SK-N-SH (cell line): ENCODE data around the gene AGT. TPM values are rescaled to one million over a fixed set of nuclear protein-coding genes. Genes with fewer than 3 reads are reported as not detected.

ENCODE experiments used
- CTCF ChIA-PET: fragments of 300-600, 350-600 bp; formaldehyde crosslinking; extraction: SDS; loops from one replicate; lab custom pipeline; 2021; lab: Yijun Ruan, JAX
- POLR2A ChIA-PET: fragments of 350-600 bp; sonication (Branson Sonifier 250); formaldehyde crosslinking; extraction: SDS; loops from one replicate; lab custom pipeline; 2020; ENCODE audit warnings: antibody characterized with exemption, inconsistent platforms; lab: Yijun Ruan, JAX
- DNase-seq: peaks from one replicate; pipeline ENCODE4 v3.0.0; 2012
- H2AFZ ChIP-seq: fragments of 200-600 bp; sonication (generic); 2 replicates; pipeline ENCODE4 v1.8.1; 2016; ENCODE audit warnings: antibody characterized with exemption, mild to moderate bottlenecking, low read depth
- H3F3A ChIP-seq: fragments of 200-600 bp; sonication (generic); replicated peaks from 2 replicates; pipeline ENCODE3; 2016; ENCODE audit warnings: antibody characterized with exemption, mild to moderate bottlenecking; ENCODE audit not compliant: insufficient read depth
- H3K27ac ChIP-seq, 2 experiments: fragments of 200-500 bp in 1 of 2; fragments of 200-600 bp in 1 of 2; sonication (Bioruptor generic) in 1 of 2; sonication (generic), shearing (Covaris generic) in 1 of 2; 2 replicates each; pipeline versions ENCODE4 v1.5.1 to v1.6.1; 2014 to 2016; ENCODE audit warnings: low read depth in 2 of 2, inconsistent platforms in 1 of 2, low read length in 1 of 2, mild to moderate bottlenecking in 1 of 2, mixed read lengths in 1 of 2
- H3K27me3 ChIP-seq: fragments of 200-600 bp; sonication (generic), shearing (Covaris generic); 2 replicates; pipeline ENCODE4 v1.6.1; 2016; ENCODE audit warnings: mixed run types; ENCODE audit not compliant: insufficient read depth
- H3K36me3 ChIP-seq, 2 experiments: fragments of 200-500 bp in 1 of 2; fragments of 200-600 bp in 1 of 2; sonication (Bioruptor generic) in 1 of 2; sonication (generic) in 1 of 2; replicated peaks in 1 of 2; 2 replicates each; pipeline versions ENCODE3 to v1.5.1; 2014 to 2016; ENCODE audit warnings: low read length in 1 of 2, mild to moderate bottlenecking in 1 of 2; ENCODE audit not compliant: insufficient read depth in 2 of 2, control insufficient read depth in 1 of 2
- H3K4me1 ChIP-seq, 2 experiments: fragments of 200-500 bp in 1 of 2; fragments of 200-600 bp in 1 of 2; sonication (Bioruptor generic) in 1 of 2; sonication (generic), shearing (Covaris generic) in 1 of 2; 2 replicates each; pipeline versions ENCODE4 v1.5.1 to v1.6.1; 2014 to 2016; ENCODE audit warnings: low read depth in 1 of 2, low read length in 1 of 2, mixed run types in 1 of 2; ENCODE audit not compliant: insufficient read depth in 2 of 2, control insufficient read depth in 1 of 2
- H3K4me2 ChIP-seq: fragments of 200-600 bp; sonication (generic), shearing (Covaris generic); 2 replicates; pipeline ENCODE4 v1.6.1; 2017; ENCODE audit warnings: mixed run types
- H3K4me3 ChIP-seq, 2 experiments: fragments of 200-500 bp in 1 of 2; fragments of 200-600 bp in 1 of 2; sonication (Bioruptor generic) in 1 of 2; sonication (generic), shearing (Covaris generic) in 1 of 2; 2 replicates each; pipeline versions ENCODE4 v1.5.1 to v1.8.1; 2014 to 2016; ENCODE audit warnings: low read depth in 2 of 2, inconsistent platforms in 1 of 2, low read length in 1 of 2, mild to moderate bottlenecking in 1 of 2, mixed read lengths in 1 of 2, moderate library complexity in 1 of 2
- H3K79me2 ChIP-seq: fragments of 200-600 bp; sonication (generic); 2 replicates; pipeline ENCODE4 v1.8.1; 2017; ENCODE audit warnings: mild to moderate bottlenecking; ENCODE audit not compliant: insufficient read depth
- H3K9ac ChIP-seq: fragments of 200-600 bp; sonication (generic); 2 replicates; pipeline ENCODE4 v1.6.1; 2017; ENCODE audit warnings: mixed run types
- H3K9me2 ChIP-seq: fragments of 200-600 bp; sonication (generic); 2 replicates; pipeline ENCODE4 v1.6.1; 2017; ENCODE audit warnings: mixed run types
- H3K9me3 ChIP-seq: fragments of 200-600 bp; sonication (generic); 2 replicates; pipeline ENCODE4 v1.6.1; 2017; ENCODE audit warnings: mixed run types, mild to moderate bottlenecking, moderate library complexity
- H4K20me1 ChIP-seq: fragments of 200-600 bp; sonication (generic); 2 replicates; pipeline ENCODE4 v1.6.1; 2017; ENCODE audit warnings: mild to moderate bottlenecking, mixed run types; ENCODE audit not compliant: insufficient read depth
- ELF1 ChIP-seq: IDR thresholded peaks from 2 replicates; pipeline ENCODE4 v1.4.0; 2012
- EP300 ChIP-seq, 2 experiments: IDR thresholded peaks; 2 replicates each; pipeline versions ENCODE4 v1.4.0 to v1.6.1; 2012; ENCODE audit warnings: borderline replicate concordance in 1 of 2, low read depth in 1 of 2, low read length in 1 of 2
- FOXM1 ChIP-seq: IDR thresholded peaks from 2 replicates; pipeline ENCODE4 v1.4.0; 2012; ENCODE audit warnings: low read depth, mild to moderate bottlenecking
- GABPA ChIP-seq: IDR thresholded peaks from 2 replicates; pipeline ENCODE4 v1.4.0; 2012; ENCODE audit warnings: low read depth, mild to moderate bottlenecking
- MXI1 ChIP-seq: IDR thresholded peaks from 2 replicates; pipeline ENCODE4 v1.6.1; 2012; ENCODE audit warnings: mild to moderate bottlenecking, low read depth, low read length, improper control_type of control experiment
- NRF1 ChIP-seq: IDR thresholded peaks from 2 replicates; pipeline ENCODE4 v1.6.1; 2012; ENCODE audit warnings: low read depth, mild to moderate bottlenecking, low read length
- POLR2AphosphoS5 ChIP-seq: IDR thresholded peaks from 2 replicates; pipeline ENCODE4 v1.6.1; 2012; ENCODE audit warnings: low read depth, low read length
- RAD21 ChIP-seq: IDR thresholded peaks from 2 replicates; pipeline ENCODE4 v1.6.1; 2012; ENCODE audit warnings: mild to moderate bottlenecking, low read length
- RXRA ChIP-seq: IDR thresholded peaks from 2 replicates; pipeline ENCODE4 v1.4.0; 2012; ENCODE audit warnings: low read depth, mild to moderate bottlenecking, borderline replicate concordance
- SIN3A ChIP-seq: IDR thresholded peaks from 2 replicates; pipeline ENCODE4 v1.6.1; 2012; ENCODE audit warnings: low read depth, mild to moderate bottlenecking, low read length, moderate library complexity, borderline replicate concordance
- SMC3 ChIP-seq: IDR thresholded peaks from 2 replicates; pipeline ENCODE4 v1.6.1; 2012; ENCODE audit warnings: low read depth, low read length, improper control_type of control experiment
- TAF1 ChIP-seq: IDR thresholded peaks from 2 replicates; pipeline ENCODE4 v1.6.1; 2012; ENCODE audit warnings: low read depth, mild to moderate bottlenecking, low read length, moderate library complexity, borderline replicate concordance
- TEAD4 ChIP-seq: IDR thresholded peaks from 2 replicates; pipeline ENCODE4 v1.4.0; 2012; ENCODE audit warnings: mild to moderate bottlenecking, borderline replicate concordance; ENCODE audit not compliant: insufficient read depth
- YY1 ChIP-seq: IDR thresholded peaks from 2 replicates; pipeline ENCODE4 v1.4.0; 2012; ENCODE audit warnings: low read depth, mild to moderate bottlenecking
- WGBS: methylation state at CpG from one replicate; pipeline ENCODE4 v1.1.6; 2017; ENCODE audit warnings: low lambda C conversion rate; 5-methylcytosine and 5-hydroxymethylcytosine counted together
- polyA plus RNA-seq, 3 experiments: library from polyadenylated mRNA; depleted of rRNA; stranded (reverse); fragments of >200 nt; gene quantifications; 2 replicates each; pipeline ENCODE4 v1.2.3, GENCODE V29; 2012
- TF ChIP-seq, protein P1 (sequence below): IDR thresholded peaks from 2 replicates; pipeline ENCODE4; 2012
- TF ChIP-seq, protein P2 (sequence below): IDR thresholded peaks from 2 replicates; pipeline ENCODE4 v1.4.0; 2012; ENCODE audit warnings: low read depth, borderline replicate concordance

Gene AGT
- polyA plus RNA-seq, 1 of the 3 experiments (the other 2 are of a cell fraction): 0.39 TPM

DNA sequence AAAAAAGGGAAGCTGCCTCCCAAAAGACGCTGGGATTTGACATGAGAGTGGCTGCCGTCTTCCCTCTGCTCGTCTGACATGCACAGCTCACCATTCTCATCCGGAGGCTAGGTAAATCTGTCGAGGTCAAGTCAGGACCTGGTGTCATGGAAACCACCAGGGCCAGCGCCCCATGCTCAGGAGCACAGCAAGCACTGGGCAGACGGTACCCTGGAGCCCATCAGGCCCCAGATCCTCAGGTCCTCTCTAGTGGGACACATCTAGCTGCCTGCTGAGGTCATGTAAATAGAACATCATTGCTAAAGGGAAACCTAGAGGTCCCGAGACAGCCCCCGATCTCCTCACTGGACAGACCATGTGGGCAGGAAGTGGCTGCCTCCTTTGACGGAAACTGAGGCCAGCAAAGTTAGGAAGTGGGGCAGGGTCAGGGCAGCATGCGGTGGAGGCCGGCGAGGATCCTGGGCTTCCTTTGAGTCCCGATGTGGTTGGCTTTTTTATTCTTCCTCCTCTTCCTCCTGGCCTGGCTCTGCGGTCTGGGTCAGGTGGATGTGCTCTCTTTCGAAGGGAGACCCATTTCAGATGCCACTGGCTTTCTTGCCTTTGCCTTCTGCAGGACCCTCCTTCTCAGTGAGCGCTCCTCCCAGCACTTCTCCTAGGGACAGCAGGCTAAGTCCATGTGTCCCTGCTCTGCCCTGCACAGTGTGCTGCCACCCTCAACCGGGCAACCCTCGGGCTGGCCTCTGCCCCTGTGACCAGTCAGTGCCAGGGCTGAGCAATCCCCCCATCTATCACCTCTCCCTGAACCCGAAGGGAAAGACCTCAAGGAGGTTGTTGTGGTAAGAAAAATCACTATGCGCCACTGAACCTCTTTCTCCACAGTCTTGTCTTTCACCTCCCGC lies 5.9 kb downstream of the AGT start:
- DNase-seq: no peak
- Histone ChIP-seq H2AFZ (no peak overlapping the region), H3K9me2 (no peaks in the 10 kb centered on the region), H3F3A (no peaks in the 10 kb centered on the region), H3K79me2 (no peaks in the 10 kb centered on the region), H4K20me1 (no peaks in the 10 kb centered on the region), H3K27ac (no peak overlapping the region), H3K4me2 (no peak overlapping the region), H3K4me1 (no peaks in the 10 kb centered on the region), H3K27me3 (no peaks in the 10 kb centered on the region), H3K4me3 (no peak overlapping the region), H3K9me3 (no peaks in the 10 kb centered on the region), H3K36me3 (no peaks in the 10 kb centered on the region), H3K9ac (no peak overlapping the region)
- ChIA-PET POLR2A (no interaction called here), CTCF (no interaction called here)
- WGBS: 65% methylated on average over 20 of the region's 22 CpGs
- TF ChIP-seq, protein P1, sequence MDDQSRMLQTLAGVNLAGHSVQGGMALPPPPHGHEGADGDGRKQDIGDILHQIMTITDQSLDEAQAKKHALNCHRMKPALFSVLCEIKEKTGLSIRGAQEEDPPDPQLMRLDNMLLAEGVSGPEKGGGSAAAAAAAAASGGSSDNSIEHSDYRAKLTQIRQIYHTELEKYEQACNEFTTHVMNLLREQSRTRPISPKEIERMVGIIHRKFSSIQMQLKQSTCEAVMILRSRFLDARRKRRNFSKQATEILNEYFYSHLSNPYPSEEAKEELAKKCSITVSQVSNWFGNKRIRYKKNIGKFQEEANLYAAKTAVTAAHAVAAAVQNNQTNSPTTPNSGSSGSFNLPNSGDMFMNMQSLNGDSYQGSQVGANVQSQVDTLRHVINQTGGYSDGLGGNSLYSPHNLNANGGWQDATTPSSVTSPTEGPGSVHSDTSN: no peak
- TF ChIP-seq POLR2AphosphoS5: no peak
- no peak for TF ChIP-seq EP300 (IDR thresholded peaks at IDR 0.05; ENCODE audit: borderline replicate concordance in 1 of 2, low read depth in 1 of 2, low read length in 1 of 2)
- TF ChIP-seq TAF1: no peak
- TF ChIP-seq FOXM1: no peak
- no peak for TF ChIP-seq RAD21
- no peak for TF ChIP-seq NRF1
- no peak for TF ChIP-seq GABPA
- TF ChIP-seq, protein P2, sequence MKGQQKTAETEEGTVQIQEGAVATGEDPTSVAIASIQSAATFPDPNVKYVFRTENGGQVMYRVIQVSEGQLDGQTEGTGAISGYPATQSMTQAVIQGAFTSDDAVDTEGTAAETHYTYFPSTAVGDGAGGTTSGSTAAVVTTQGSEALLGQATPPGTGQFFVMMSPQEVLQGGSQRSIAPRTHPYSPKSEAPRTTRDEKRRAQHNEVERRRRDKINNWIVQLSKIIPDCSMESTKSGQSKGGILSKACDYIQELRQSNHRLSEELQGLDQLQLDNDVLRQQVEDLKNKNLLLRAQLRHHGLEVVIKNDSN: no peak
- no peak for TF ChIP-seq SIN3A
- TF ChIP-seq MXI1: no peak
- TF ChIP-seq ELF1: no peak
- TF ChIP-seq SMC3: no peak
- no peak for TF ChIP-seq TEAD4
- TF ChIP-seq YY1: no peak
- no peak for TF ChIP-seq RXRA
